Ovary (tissue), 3 donors: ENCODE data around the gene CACNA1C.

Experiments used
- CTCF ChIP-seq, 3 donors: fragments of 450-650 bp in 2 of 3; fragments of 200-600 bp in 1 of 3; IDR thresholded peaks; one replicate each; pipeline versions ENCODE4 v1.5.1 to v1.8.0; 2016 to 2022; ENCODE audit warnings: antibody characterized with exemption in 3 of 3, mild to moderate bottlenecking in 1 of 3
- EP300 ChIP-seq: sonication (generic); formaldehyde crosslinking; IDR thresholded peaks from one replicate; pipeline ENCODE4 v1.6.1; 2017; ENCODE audit warnings: antibody characterized with exemption
- POLR2A ChIP-seq: fragments of 450-650 bp; IDR thresholded peaks from one replicate; pipeline ENCODE4 v1.6.1; 2017; ENCODE audit warnings: antibody characterized with exemption, mild to moderate bottlenecking, moderate library complexity
- donor health status: DM: no; HTN: no; CAD: no.

GRCh38 chr12:2300886-2301285 is 248.1 kb downstream of the CACNA1C start:
- TF ChIP-seq CTCF (IDR thresholded peaks at IDR 0.05): no peak
- no peak for TF ChIP-seq EP300
- TF ChIP-seq POLR2A: no peak
